HG03521 (cell line): ENCODE measurements around the gene AGPAT3.
"Not testable (repeated sequence)": the region's sequence is repeated elsewhere in the genome, so short reads cannot be mapped to it uniquely, and the experiment has no call there.

Source experiments
- ATAC-seq: cut with Tn5 transposase; IDR thresholded peaks from one replicate; pipeline ENCODE4 v1.9.1; 2021; ENCODE audit warnings: mild to moderate bottlenecking, moderate library complexity; ENCODE audit not compliant: unreplicated experiment

Gene AGPAT3, protein sequence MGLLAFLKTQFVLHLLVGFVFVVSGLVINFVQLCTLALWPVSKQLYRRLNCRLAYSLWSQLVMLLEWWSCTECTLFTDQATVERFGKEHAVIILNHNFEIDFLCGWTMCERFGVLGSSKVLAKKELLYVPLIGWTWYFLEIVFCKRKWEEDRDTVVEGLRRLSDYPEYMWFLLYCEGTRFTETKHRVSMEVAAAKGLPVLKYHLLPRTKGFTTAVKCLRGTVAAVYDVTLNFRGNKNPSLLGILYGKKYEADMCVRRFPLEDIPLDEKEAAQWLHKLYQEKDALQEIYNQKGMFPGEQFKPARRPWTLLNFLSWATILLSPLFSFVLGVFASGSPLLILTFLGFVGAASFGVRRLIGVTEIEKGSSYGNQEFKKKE

DNA sequence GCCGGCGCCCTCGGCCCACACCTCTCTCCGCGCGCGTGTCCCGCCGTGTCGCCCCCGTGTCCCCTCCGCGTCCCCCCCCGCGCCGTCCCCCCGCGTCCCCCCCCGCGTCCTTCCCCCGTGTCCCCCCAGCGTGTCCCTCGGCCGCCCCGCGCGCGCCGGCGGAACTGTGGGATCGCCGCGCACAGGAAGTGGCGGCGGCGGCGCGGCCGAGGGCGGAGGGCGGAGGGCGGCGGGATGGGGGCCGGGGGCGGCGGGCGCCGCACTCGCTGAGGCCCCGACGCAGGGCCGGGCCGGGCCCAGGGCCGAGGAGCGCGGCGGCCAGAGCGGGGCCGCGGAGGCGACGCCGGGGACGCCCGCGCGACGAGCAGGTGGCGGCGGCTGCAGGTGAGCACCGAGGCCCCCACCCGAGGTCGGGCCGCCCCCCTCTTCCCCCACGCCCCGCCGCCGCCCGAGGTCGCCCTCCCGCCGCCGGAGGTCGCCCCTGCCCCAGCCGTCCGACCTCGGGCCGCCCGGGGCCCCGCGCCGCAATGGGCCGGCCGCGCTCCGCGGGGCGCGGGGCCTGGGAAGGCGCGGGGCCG lies at the start of gene AGPAT3:
AGPAT3 (plus strand) TSS at position 262 of the 578 bp plus-strand sequence. CDS start 94,459 bp downstream, outside the sequence.
- no peak for ATAC-seq

GRCh38 chr21:43815991-43816390 lies 49.0 kb upstream of the AGPAT3 start:
- no peak for ATAC-seq

DNA sequence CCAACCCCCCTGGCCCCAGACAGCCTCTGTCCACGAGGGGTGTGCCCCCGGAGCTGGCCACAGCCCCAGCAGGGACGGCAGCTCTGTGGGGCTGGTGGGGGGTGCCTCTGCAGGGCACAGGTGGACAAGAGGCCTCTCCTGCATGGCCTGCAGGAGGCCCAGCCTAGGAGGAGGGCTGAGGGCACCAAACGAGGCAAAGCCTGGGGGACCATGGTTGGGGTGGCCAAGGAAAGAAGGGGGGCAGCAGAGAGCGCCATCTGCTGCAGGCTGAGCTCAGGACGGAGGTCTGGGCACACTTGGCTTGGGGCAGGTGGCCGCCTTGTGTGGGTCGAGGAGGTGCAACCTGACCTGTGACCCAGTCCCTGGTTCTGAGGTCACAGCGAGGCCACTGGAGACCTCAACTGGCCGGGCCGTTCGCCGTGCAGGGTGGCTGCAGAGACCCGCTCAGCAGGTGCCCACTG lies 48.4 kb upstream of the AGPAT3 start:
- ATAC-seq: no peak

DNA sequence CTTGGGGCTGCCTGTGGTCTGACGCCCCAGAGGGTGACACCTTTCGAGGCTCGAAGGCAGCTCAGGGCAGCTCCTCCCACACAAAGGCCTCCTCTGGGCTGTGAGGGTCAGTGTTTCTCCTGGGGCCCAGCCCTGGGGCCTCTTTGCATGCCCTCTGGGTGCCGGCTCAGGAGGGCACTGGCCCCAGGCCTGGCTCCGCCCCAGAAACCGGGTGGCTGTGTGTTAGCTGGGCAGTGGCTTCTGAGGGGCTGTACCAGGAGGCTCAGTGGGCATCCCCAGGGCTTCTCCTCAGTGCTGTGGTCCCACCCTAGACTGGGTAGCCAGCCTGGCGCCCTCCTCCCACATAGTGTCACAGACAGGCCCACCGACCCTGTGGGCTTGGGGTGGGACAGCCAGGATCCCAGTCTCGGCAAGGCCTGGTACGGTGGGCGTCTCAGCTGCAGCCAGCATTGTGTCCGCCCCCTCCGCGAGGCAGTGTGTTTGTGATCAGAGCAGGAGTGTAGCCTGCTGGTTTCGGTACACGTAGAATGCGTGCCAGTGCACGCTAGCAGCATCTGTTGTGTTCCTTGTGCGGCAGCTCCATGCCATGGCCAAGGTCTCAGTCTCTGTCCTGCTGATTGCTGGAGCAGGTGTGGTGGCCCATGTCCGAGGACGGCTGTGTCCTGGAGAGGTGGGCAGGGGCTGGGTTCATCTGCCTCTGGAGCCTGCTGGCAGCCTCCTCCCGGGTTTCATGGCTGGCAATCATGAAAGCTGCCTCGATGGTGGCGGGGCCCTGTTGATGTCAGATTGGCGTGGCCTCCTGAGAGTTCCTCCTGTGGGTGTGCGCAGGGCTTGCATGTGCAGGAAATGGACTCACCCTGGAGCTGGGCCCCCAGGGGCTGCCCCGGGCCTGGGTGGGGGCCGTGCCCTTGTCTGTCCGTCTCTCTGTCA lies 47.6 kb upstream of the AGPAT3 start:
- ATAC-seq: no peak

GRCh38 chr21:43818685-43819084 lies 46.3 kb upstream of the AGPAT3 start:
- ATAC-seq: no peak

DNA sequence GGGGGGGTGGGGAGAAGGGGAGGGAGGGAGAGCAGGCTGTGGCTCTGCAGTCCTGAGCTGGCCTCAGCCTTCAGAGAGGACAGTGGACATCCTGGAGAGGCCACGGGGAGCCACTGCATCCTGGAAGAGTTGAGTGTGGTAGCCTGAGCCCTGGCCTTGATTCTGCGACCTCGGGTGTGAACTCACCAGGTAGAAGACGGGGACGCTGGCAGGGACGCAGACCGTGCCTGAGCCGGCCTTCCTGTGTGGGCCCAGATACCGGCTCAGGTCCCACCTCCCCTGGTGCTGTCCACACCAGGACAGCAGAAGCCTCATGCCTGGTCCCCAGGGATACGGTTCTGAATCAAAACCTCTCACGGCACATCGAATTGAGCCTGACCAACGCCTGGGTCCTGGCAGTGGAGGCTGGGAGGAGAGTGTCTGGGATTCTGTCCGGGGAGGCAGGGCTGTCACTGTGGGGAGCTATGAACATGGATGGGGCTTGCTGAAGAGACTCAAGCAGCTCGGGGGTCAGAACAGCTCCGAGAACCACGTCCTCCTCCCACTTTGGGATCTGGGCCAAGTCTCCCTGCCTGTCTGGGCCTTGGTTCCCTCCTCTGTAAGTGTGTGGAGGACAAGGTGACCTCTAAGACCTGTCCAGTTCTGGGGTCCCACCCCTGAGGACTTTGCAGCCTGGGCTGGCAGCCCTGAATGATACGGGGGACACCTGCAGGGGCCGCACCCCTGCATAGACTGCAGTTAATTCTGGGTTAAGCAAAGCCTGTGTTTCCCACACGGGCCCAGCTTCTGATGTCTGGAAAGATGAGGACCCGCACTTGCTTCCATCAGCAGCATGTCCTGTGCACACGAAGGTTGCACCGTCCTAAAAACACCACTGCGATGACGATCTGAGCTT lies 45.3 kb upstream of the AGPAT3 start:
- no peak for ATAC-seq

DNA sequence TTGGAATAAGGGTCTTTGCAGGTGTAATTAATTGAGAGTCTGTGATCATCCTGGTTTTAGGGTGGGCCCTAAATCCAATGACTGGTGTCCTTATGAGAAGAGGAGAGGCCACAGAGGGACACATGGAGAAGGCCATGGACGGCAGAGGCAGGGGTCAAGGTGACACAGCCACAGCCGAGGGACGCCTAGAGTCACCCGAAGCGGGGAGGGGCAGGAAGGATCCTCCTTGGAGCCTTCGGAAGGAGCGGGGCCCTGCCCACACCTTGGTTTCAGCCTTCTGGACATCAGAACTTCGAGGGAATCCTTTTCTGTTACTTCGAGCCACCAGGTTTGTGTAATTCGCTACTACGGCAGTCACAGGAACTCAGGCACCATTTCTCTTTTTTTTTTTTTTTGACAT lies 44.6 kb upstream of the AGPAT3 start:
- no peak for ATAC-seq

GRCh38 chr21:43822166-43822565 lies 42.9 kb upstream of the AGPAT3 start:
- not testable (repeated sequence) for ATAC-seq

DNA sequence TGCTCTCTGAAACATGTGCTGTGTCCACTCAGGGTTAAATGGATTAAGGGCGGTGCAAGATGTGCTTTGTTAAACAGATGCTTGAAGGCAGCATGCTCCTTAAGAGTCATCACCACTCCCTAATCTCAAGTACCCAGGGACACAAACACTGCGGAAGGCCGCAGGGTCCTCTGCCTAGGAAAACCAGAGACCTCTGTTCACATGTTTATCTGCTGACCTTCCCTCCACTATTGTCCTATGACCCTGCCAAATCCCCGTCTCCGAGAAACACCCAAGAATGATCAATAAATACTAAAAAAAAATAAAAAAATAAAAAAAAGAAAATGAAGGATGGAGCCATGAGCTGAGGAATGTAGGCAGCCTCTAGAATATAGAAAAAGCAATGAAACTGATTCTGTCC lies 42.3 kb upstream of the AGPAT3 start:
- ATAC-seq: not testable (repeated sequence)

DNA sequence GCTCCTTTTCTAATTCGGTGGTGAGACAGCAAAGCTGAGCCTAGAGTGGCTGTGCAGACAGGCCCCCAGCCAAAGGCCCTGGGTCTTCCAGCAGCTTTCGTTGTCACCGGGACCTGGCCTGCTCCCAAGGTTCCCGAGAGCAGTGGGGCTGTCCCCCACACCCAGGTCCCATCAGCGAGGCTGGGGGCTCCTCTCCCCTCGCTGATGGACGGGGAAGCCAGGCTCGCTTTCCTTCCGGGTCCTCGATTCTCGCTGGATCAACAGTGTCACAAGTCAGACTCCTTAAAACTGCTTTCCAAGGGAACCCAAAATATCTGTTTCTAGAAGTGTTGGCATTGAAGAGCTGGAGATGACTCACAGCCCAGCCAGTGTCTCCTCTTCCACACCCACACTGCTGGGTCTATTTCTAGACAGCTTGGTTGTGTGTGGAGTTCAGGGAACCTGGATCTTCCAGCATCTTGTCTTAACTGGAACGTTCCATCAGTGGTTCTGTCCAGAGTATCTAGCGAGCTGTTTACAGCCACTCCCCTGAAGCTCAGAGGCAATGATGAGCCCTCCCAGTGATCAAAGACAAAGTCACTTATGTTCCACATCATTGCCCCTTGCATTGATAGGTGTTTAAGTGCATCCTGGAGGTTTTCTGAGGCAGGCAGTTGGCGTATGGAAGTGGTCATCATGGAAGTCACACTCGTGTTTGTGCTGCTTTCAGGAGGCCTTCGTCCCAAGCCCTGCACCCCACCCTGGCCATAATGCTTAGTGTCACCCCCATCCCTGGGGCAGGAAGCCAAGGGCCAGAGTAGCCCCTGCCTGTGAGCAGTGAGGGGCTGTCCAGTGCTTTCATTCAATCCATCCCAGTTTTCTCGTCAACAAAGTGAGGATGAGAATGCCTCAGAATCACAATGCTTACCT lies 40.4 kb upstream of the AGPAT3 start:
- ATAC-seq: no peak

DNA sequence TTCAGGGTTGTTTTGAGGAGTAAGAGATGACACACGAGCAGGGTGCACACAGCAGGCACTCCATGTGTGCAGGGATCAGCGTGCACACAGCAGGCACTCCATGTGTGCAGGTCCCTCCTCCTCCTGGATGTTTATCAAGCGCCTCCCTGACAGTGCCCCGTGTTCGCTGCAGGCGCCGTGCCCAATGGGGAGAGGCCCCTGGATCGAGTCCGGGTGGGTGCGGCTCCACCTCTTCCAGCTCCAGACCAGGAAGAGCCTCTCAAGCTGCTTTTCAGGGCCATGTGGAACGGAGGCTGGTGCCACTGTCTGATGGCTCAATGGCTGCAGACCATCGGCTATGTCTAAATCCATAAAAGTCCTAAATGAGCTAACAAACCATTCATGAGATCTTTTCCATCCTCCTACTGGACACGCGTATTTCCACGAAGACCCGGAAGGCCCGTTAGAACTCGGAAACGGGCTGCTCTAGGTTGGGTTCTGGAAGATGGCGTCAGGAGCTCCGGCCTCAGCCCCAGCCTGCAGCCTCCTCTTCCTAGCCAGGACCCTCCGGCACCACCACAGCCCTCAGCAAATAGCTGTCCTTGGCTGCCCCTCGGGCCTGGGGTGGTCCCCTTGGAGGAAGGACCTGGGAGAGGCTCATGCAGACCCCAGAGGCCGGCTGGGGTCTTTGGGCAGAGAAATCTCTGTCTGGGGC lies 39.6 kb upstream of the AGPAT3 start:
- ATAC-seq: no peak

DNA sequence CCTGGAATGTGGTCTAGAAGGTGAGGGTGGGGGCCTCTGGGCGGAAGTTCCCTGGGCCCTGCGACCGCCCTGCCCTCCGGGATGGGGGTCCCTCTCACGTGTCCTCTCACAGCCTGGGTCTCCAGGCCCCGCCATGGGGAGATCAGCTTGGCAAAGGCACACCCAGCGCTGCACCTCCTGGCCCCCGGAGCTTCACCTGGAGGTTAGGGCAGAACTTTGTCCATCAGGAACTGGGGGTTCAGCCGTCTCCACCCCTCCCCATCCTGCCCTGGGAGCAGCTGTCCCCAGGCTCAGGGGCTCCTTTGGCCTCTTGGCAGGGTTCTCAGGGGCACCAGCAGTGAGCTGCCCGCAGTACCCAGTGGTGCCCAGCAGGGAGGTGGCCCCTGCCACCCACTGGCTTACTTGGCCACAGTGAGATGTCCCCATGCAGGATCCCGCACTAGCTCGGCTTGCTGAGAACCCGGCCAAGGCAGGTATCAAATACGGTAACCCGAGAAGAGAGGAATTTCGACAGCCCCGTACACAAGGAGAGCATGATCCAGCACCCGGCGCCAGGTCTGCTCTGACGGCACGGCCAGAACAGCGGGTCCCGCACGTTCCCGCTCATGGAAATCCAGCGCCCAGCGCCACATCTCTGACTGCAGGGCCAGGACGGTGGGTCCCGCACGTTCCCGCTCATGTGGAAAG lies 38.9 kb upstream of the AGPAT3 start:
- ATAC-seq: no peak

GRCh38 chr21:43826623-43826974 lies 38.4 kb upstream of the AGPAT3 start:
- ATAC-seq: no peak

DNA sequence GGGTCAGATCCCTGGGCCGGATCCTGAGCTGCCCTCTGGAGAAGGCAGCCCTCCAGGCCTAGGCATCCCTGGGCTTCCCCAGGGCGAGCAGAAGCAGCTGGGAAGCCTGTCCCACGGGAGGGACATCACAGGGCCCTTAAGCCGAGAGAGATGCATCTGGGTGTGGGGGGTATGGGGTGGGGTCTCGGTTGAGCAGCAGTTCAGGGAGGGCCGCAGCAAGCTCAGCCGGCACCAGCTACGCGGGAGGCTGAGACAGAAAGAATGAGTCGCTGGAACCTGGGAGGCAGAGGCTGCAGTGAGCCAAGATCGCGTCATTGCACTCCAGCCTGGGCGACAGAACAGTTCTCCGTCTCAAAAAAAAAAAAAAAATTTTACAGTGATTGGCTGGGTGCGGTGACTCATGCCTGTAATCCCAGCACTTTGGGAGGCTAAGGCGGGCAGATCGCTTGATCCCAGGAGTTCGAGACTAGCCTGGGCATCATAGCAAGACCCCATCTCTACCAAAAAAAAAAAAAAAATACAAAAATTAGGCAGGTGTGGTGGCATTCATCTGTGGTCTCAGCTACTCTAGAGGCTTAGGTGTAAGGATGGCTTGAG lies 37.9 kb upstream of the AGPAT3 start:
- no peak for ATAC-seq

DNA sequence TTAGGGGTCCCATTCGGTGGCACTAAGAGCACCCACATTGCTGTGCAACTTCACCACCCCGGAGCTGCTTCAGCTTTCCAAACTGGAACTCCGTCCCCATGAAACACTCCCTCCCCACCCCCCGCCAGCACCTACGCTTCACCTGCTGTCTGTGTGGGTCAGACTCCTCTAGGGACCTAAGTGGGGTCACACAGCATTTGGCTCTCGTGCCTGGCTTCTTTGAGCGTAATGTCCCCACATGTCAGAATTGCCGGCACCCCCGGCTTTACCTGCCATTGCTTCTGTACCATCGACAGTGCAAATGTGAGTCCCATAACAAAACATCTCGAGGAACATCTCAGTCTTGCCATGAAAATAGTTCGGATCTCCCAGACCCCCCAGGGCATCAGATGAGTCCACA lies 35.9 kb upstream of the AGPAT3 start:
- no peak for ATAC-seq

DNA sequence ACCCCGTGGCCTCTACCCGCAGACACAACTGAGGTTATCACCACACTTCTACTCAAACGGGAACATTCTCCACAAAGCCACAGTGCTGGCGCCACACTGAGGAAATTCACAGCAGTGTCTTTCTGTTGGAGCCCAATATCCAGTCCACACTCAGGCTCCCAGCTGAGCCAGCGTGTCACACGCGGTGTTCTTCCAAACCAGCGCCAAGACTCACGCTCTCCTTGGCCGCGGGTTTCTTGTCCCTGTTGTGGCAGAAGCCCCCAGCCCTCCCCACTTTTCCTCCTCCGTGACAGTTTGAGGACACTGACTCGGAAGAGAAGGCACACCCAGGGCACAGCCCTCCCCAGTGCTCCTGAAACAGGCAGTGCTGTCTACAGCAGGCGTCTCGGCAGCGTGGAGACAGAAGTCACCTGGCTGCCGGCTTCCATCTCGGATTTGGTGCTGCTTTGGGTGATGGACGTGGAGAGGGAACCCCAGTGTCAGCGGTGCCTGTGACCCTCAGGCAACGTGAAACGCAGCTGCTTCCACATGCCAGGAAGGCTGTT lies 35.4 kb upstream of the AGPAT3 start:
- no peak for ATAC-seq

- no peak for ATAC-seq
Measured at GRCh38 chr21:43832158-43832550, 32.9 kb upstream of the AGPAT3 start.

DNA sequence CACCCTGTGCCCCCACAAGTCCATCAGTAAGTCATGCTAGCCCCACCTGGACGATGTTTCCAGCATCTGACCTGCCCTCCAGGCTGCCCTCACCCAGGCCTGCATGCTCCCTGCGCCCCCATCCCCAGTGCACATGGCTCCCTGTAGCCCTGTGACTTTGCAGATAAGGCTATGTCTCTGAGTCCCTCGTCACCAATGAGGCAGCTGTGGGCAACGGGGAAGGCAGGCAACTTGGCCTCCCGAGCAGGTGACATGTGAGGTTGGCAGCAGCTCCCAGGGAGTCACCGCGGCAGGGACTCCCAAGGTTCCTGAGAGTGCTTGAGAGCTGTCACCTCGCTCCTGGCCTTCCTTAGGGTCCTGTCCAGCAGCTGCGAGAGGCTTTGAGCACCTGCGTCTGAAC lies 32.4 kb upstream of the AGPAT3 start:
- no peak for ATAC-seq
